ENCODE results near the gene TBC1D17. TPM values are rescaled to one million over a fixed set of nuclear protein-coding genes. Genes with fewer than 3 reads are reported as not detected.
A peak's percentile ranks its signal among the peaks of the same experiment; 100 is the strongest.

Gene TBC1D17
- total RNA-seq, 1 donor = 21.4 TPM

GRCh38 chr19:49847731-49848696 lies 29.5 kb upstream of the TBC1D17 start:
- Histone ChIP-seq H3K36me3 (ENCODE audit: insufficient read depth, low read length) (no peaks in the 10 kb centered on the region), H3K79me2 (ENCODE audit: insufficient read depth, low read length) (peaks cover 24% of the 10 kb centered on the region), H3K4me1 (ENCODE audit: insufficient read depth, low read length) (peaks cover 30% of the 10 kb centered on the region), H3K27me3 (ENCODE audit: insufficient read depth, low read length) (no peaks in the 10 kb centered on the region), H2AFZ (ENCODE audit: low read length) (no peak overlapping the region), H3K4me2 (ENCODE audit: insufficient read depth, low read length) (peak overlapping the region; percentile 17), H4K20me1 (ENCODE audit: insufficient read depth, low read length) (peaks cover 23% of the 10 kb centered on the region), H3K4me3 (ENCODE audit: insufficient read depth, low read length) (no peak overlapping the region), H3K27ac (ENCODE audit: low read depth, low read length) (peak overlapping the region; percentile 2), H3K9me3 (ENCODE audit: low read depth, low read length) (no peaks in the 10 kb centered on the region)
- no peak for TF ChIP-seq CTCF (IDR thresholded peaks at IDR 0.05; ENCODE audit: extremely low read depth, low read depth, low read length)
- DNase-seq (ENCODE audit: insufficient read length, low spot score, missing footprints) = peak; percentile 96

DNA sequence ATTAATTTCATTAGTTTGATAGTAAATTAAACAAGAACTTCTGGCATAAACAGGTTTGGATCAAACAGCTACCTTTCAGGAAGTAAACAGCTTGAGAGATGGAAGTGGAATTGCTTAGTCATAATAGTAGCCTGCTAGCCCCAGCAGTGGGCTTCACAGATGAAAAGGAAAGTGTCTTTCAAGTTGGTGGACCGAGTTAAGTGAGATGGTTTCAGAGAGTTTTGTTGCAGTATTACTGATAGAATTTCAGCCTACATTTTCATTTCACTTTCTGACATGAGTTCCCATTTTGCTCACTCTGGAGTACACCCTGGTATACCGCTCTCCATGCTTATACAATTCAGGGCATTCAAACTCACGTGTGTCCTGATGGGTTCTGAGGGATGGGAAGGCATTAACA lies 28.6 kb upstream of the TBC1D17 start:
- Histone ChIP-seq H3K27ac (ENCODE audit: low read depth, low read length) (peak overlapping the region; percentile 2), H3K36me3 (ENCODE audit: insufficient read depth, low read length) (no peaks in the 10 kb centered on the region), H3K4me2 (ENCODE audit: insufficient read depth, low read length) (no peak overlapping the region), H3K4me3 (ENCODE audit: insufficient read depth, low read length) (no peak overlapping the region), H3K79me2 (ENCODE audit: insufficient read depth, low read length) (peaks cover 31% of the 10 kb centered on the region), H4K20me1 (ENCODE audit: insufficient read depth, low read length) (peaks cover 31% of the 10 kb centered on the region), H2AFZ (ENCODE audit: low read length) (no peak overlapping the region), H3K4me1 (ENCODE audit: insufficient read depth, low read length) (peaks cover 37% of the 10 kb centered on the region), H3K9me3 (ENCODE audit: low read depth, low read length) (no peaks in the 10 kb centered on the region), H3K27me3 (ENCODE audit: insufficient read depth, low read length) (no peaks in the 10 kb centered on the region)
- no peak for TF ChIP-seq CTCF (IDR thresholded peaks at IDR 0.05; ENCODE audit: extremely low read depth, low read depth, low read length)
- no peak for DNase-seq (ENCODE audit: insufficient read length, low spot score, missing footprints)

- Histone ChIP-seq H3K36me3 (ENCODE audit: insufficient read depth, low read length) (no peaks in the 10 kb centered on the region), H3K27ac (ENCODE audit: low read depth, low read length) (peak overlapping the region; percentile 92), H3K4me1 (ENCODE audit: insufficient read depth, low read length) (peaks cover 37% of the 10 kb centered on the region), H3K4me3 (ENCODE audit: insufficient read depth, low read length) (peak overlapping the region; percentile 95), H4K20me1 (ENCODE audit: insufficient read depth, low read length) (peaks cover 38% of the 10 kb centered on the region), H2AFZ (ENCODE audit: low read length) (no peak overlapping the region), H3K27me3 (ENCODE audit: insufficient read depth, low read length) (no peaks in the 10 kb centered on the region), H3K9me3 (ENCODE audit: low read depth, low read length) (no peaks in the 10 kb centered on the region), H3K4me2 (ENCODE audit: insufficient read depth, low read length) (peak overlapping the region; percentile 84), H3K79me2 (ENCODE audit: insufficient read depth, low read length) (peaks cover 38% of the 10 kb centered on the region)
- no peak for TF ChIP-seq CTCF (IDR thresholded peaks at IDR 0.05; ENCODE audit: extremely low read depth, low read depth, low read length)
- no peak for DNase-seq (ENCODE audit: insufficient read length, low spot score, missing footprints)
Measured at GRCh38 chr19:49849433-49850220, 27.9 kb upstream of the TBC1D17 start.

DNA sequence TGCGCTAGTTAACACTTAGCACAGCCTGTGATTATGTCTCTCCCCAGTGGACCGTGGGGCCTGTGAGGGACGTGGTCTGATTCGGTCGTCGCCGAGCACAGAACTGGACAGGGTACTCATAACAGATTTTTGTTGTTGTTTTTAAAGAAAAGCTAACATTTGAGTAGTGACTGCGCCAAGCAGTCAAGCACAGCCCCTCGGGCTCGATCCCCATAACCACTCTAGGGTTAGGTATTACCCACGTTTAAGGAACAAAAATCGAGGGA lies 27.3 kb upstream of the TBC1D17 start:
- Histone ChIP-seq H3K36me3 (ENCODE audit: insufficient read depth, low read length) (peaks cover 3% of the 10 kb centered on the region), H4K20me1 (ENCODE audit: insufficient read depth, low read length) (peaks cover 39% of the 10 kb centered on the region), H3K9me3 (ENCODE audit: low read depth, low read length) (no peaks in the 10 kb centered on the region), H3K27me3 (ENCODE audit: insufficient read depth, low read length) (no peaks in the 10 kb centered on the region), H2AFZ (ENCODE audit: low read length) (peak overlapping the region; percentile 63), H3K4me2 (ENCODE audit: insufficient read depth, low read length) (peak overlapping the region; percentile 84), H3K4me1 (ENCODE audit: insufficient read depth, low read length) (peaks cover 37% of the 10 kb centered on the region), H3K27ac (ENCODE audit: low read depth, low read length) (peak overlapping the region; percentile 92), H3K79me2 (ENCODE audit: insufficient read depth, low read length) (peaks cover 42% of the 10 kb centered on the region), H3K4me3 (ENCODE audit: insufficient read depth, low read length) (peak overlapping the region; percentile 95)
- no peak for TF ChIP-seq CTCF (IDR thresholded peaks at IDR 0.05; ENCODE audit: extremely low read depth, low read depth, low read length)
- DNase-seq (ENCODE audit: insufficient read length, low spot score, missing footprints) = no peak

All from osteoblast (primary cell).